ENCODE results near the gene PDE4A. TPM values are rescaled to one million over a fixed set of nuclear protein-coding genes. Genes with fewer than 3 reads are reported as not detected.

The PDE4A gene
- total RNA-seq, 3 donors from 2014 or later (not counting 1 experiment from before 2014, with no cell fraction given), result 34.2 to 46.2 (median 44.9) TPM

GRCh38 chr19:10478903-10479384 is 58.6 kb downstream of the PDE4A start:
- H3K27me3 ChIP-seq (ENCODE audit: control insufficient read depth, insufficient read depth, low read length), result no peaks in the 10 kb centered on the region

GRCh38 chr19:10486551-10486950 is 66.2 kb downstream of the PDE4A start:
- H3K27me3 Mint-ChIP-seq (ENCODE audit: low read depth in 2 of 2), result no peaks in the 10 kb centered on the region
- ATAC-seq, result no peak
- TF ChIP-seq CTCF (IDR thresholded peaks at IDR 0.05), result no peak
- Histone ChIP-seq H3K4me1 (ENCODE audit: control insufficient read depth, insufficient read depth, low read length) (peaks cover 4% of the 10 kb centered on the region), H3K36me3 (ENCODE audit: control insufficient read depth, insufficient read depth, low read length) (peaks cover 39% of the 10 kb centered on the region), H3K4me3 (ENCODE audit: low read length) (no peak overlapping the region), H3K27me3 (ENCODE audit: control insufficient read depth, insufficient read depth, low read length) (no peaks in the 10 kb centered on the region), H3K9me3 (ENCODE audit: control insufficient read depth, insufficient read depth, low read length) (no peaks in the 10 kb centered on the region), H3K27ac (ENCODE audit: low read length) (no peak overlapping the region)
- intact Hi-C loops (cut with micrococcal nuclease), result no loop called here
- WGBS (ENCODE audit: insufficient coverage), result 97% methylated on average over 13 of the region's 13 CpGs
- no peaks in the 10 kb centered on the region for H3K36me3 Mint-ChIP-seq
- H3K27ac Mint-ChIP-seq, result peak overlapping the region in 1 of 2 donors; percentile 31
- H3K9me3 Mint-ChIP-seq, result no peaks in the 10 kb centered on the region
- H3K4me3 Mint-ChIP-seq, result no peak overlapping the region
- DNase-seq, result no peak
- no peaks in the 10 kb centered on the region for H3K4me1 Mint-ChIP-seq

More at GRCh38 chr19:10478903-10479384, 58.6 kb downstream of the PDE4A start:
- peak; percentile 96 to 98 (median 97) for ATAC-seq
- H3K4me3 Mint-ChIP-seq, result peak overlapping the region; percentile 82
- DNase-seq, result peak; percentile 87 to 96
- Histone ChIP-seq H3K4me1 (ENCODE audit: control insufficient read depth, insufficient read depth, low read length) (peaks cover 21% of the 10 kb centered on the region), H3K4me3 (ENCODE audit: low read length) (peak overlapping the region; percentile 8), H3K9me3 (ENCODE audit: control insufficient read depth, insufficient read depth, low read length) (no peaks in the 10 kb centered on the region), H3K27ac (ENCODE audit: low read length) (no peak overlapping the region), H3K36me3 (ENCODE audit: control insufficient read depth, insufficient read depth, low read length) (no peaks in the 10 kb centered on the region)
- H3K27ac Mint-ChIP-seq, result peak overlapping the region; percentile 85 to 92
- peak; percentile 85 for TF ChIP-seq CTCF (IDR thresholded peaks at IDR 0.05)
- intact Hi-C loops (cut with micrococcal nuclease), result loop anchor here (2.0 to 5.0 kb wide), 3 partner anchors 16 to 222 kb away; partner anchors contain the start of genes CDC37 and QTRT1
- peaks cover 10% of the 10 kb centered on the region in 2 donors for H3K4me1 Mint-ChIP-seq
- H3K9me3 Mint-ChIP-seq, result no peaks in the 10 kb centered on the region
- H3K27me3 Mint-ChIP-seq (ENCODE audit: low read depth in 2 of 2), result no peaks in the 10 kb centered on the region
- WGBS (ENCODE audit: insufficient coverage), result 4% methylated on average over 34 of the region's 36 CpGs
- H3K36me3 Mint-ChIP-seq, result no peaks in the 10 kb centered on the region

GRCh38 chr19:10491472-10492047 is 71.2 kb downstream of the PDE4A start:
- Mint-ChIP-seq H3K9me3 (no peaks in the 10 kb centered on the region), H3K4me3 (no peak overlapping the region), H3K27ac (no peak overlapping the region), H3K36me3 (no peaks in the 10 kb centered on the region), H3K4me1 (peaks cover 0 to 4% of the 10 kb centered on the region in 2 donors), H3K27me3 (ENCODE audit: low read depth in 2 of 2) (no peaks in the 10 kb centered on the region)
- no peak overlapping the region for H3K27ac ChIP-seq (ENCODE audit: low read length)
- WGBS (ENCODE audit: insufficient coverage), result 97% methylated on average over 43 of the region's 43 CpGs
- intact Hi-C loops (cut with micrococcal nuclease), result no loop called here
- H3K27me3 ChIP-seq (ENCODE audit: control insufficient read depth, insufficient read depth, low read length), result no peaks in the 10 kb centered on the region
- peak in 1 of 2 donors; percentile 7 for DNase-seq
- no peaks in the 10 kb centered on the region for H3K9me3 ChIP-seq (ENCODE audit: control insufficient read depth, insufficient read depth, low read length)
- H3K4me3 ChIP-seq (ENCODE audit: low read length), result no peak overlapping the region
- TF ChIP-seq CTCF (IDR thresholded peaks at IDR 0.05), result no peak
- peaks cover 42% of the 10 kb centered on the region for H3K36me3 ChIP-seq (ENCODE audit: control insufficient read depth, insufficient read depth, low read length)
- no peaks in the 10 kb centered on the region for H3K4me1 ChIP-seq (ENCODE audit: control insufficient read depth, insufficient read depth, low read length)
- no peak for ATAC-seq
